CD14-positive monocyte (primary cell): Measurements from ENCODE around the gene NINJ1. TPM values are rescaled to one million over a fixed set of nuclear protein-coding genes. Genes with fewer than 3 reads are reported as not detected.

Source experiments
- DNase-seq, 3 donors: peaks; one replicate each; pipeline ENCODE4 v3.0.0-alpha.2; 2011 to 2022
- H2AFZ ChIP-seq: 2 replicates; pipeline ENCODE4 v1.6.0; 2012; ENCODE audit warnings: mild to moderate bottlenecking, low read depth, low read length, inconsistent platforms; ENCODE audit not compliant: insufficient read depth, poor library complexity, severe bottlenecking
- H3K27ac ChIP-seq, 2 donors: 1 replicate in 1 of 2; 2 replicates in 1 of 2; pipeline ENCODE4 v1.5.1; 2012 to 2013; ENCODE audit warnings: low read length in 2 of 2, control low read depth in 1 of 2, inconsistent platforms in 1 of 2, low read depth in 1 of 2, mild to moderate bottlenecking in 1 of 2
- H3K27me3 ChIP-seq, 2 donors: one replicate each; pipeline versions ENCODE4 v1.6.0 to v1.6.1; 2011 to 2013; ENCODE audit warnings: low read length in 2 of 2; ENCODE audit not compliant: control insufficient read depth in 2 of 2, insufficient read depth in 2 of 2
- H3K36me3 ChIP-seq, 2 donors: replicated peaks in 1 of 2; 1 replicate in 1 of 2; 2 replicates in 1 of 2; pipeline versions ENCODE4 v1.5.1 to v1.6.1; 2012 to 2013; ENCODE audit warnings: low read length in 2 of 2, control low read depth in 1 of 2, inconsistent platforms in 1 of 2, mild to moderate bottlenecking in 1 of 2; ENCODE audit not compliant: insufficient read depth in 2 of 2, control insufficient read depth in 1 of 2
- H3K4me1 ChIP-seq, 2 donors: 1 replicate in 1 of 2; 2 replicates in 1 of 2; pipeline versions ENCODE4 v1.5.1 to v1.6.1; 2012 to 2013; ENCODE audit warnings: low read length in 2 of 2, control low read depth in 1 of 2, inconsistent platforms in 1 of 2, mild to moderate bottlenecking in 1 of 2, moderate library complexity in 1 of 2; ENCODE audit not compliant: insufficient read depth in 2 of 2, control insufficient read depth in 1 of 2
- H3K4me2 ChIP-seq: replicated peaks from 2 replicates; pipeline ENCODE3; 2012; ENCODE audit warnings: low read length, moderate library complexity, mild to moderate bottlenecking; ENCODE audit not compliant: poor library complexity, severe bottlenecking; ENCODE audit errors: extremely low read depth
- H3K4me3 ChIP-seq, 3 experiments: fragments of 200-600 bp in 1 of 3; sonication (generic) in 1 of 3; replicated peaks in 1 of 3; 1 replicate in 2 of 3; 2 replicates in 1 of 3; pipeline ENCODE4 v1.5.1; 2011 to 2013; ENCODE audit warnings: low read length in 3 of 3, mild to moderate bottlenecking in 3 of 3, control low read depth in 2 of 3, low read depth in 2 of 3, inconsistent platforms in 1 of 3, moderate library complexity in 1 of 3
- H3K79me2 ChIP-seq: 2 replicates; pipeline ENCODE4 v1.6.0; 2012; ENCODE audit warnings: mild to moderate bottlenecking, control low read depth, inconsistent platforms, low read length, moderate library complexity; ENCODE audit not compliant: insufficient read depth
- H3K9ac ChIP-seq: 2 replicates; pipeline ENCODE4 v1.6.0; 2017; ENCODE audit warnings: low read length, mild to moderate bottlenecking; ENCODE audit not compliant: insufficient read depth, poor library complexity, severe bottlenecking
- H3K9me3 ChIP-seq, 2 donors: replicated peaks in 1 of 2; 1 replicate in 1 of 2; 2 replicates in 1 of 2; pipeline versions ENCODE4 v1.5.1 to v1.6.1; 2012 to 2013; ENCODE audit warnings: low read length in 2 of 2, control low read depth in 1 of 2; ENCODE audit not compliant: control insufficient read depth in 1 of 2, insufficient read depth in 1 of 2
- H4K20me1 ChIP-seq: 2 replicates; pipeline ENCODE4 v1.6.0; 2012; ENCODE audit warnings: mild to moderate bottlenecking, low read length, control low read depth, moderate library complexity; ENCODE audit not compliant: insufficient read depth
- H3K27ac Mint-ChIP-seq, 7 donors: one replicate each; pipeline ENCODE4 v1.8.0; 2020; ENCODE audit warnings: mild to moderate bottlenecking in 7 of 7, mixed read lengths in 7 of 7, moderate library complexity in 6 of 7, inconsistent platforms in 2 of 7
- H3K27me3 Mint-ChIP-seq, 3 donors: one replicate each; pipeline ENCODE4 v1.8.0; 2021 to 2022; ENCODE audit warnings: low read depth in 3 of 3, mild to moderate bottlenecking in 3 of 3, mixed read lengths in 3 of 3, moderate library complexity in 3 of 3, inconsistent platforms in 1 of 3
- H3K36me3 Mint-ChIP-seq, 2 donors: one replicate each; pipeline ENCODE4 v1.8.0; 2020; ENCODE audit warnings: mixed read lengths in 2 of 2, inconsistent platforms in 1 of 2, mild to moderate bottlenecking in 1 of 2
- H3K4me1 Mint-ChIP-seq: one replicate; pipeline ENCODE4 v1.8.0; 2020; ENCODE audit warnings: mild to moderate bottlenecking, mixed read lengths
- H3K4me3 Mint-ChIP-seq, 2 donors: one replicate each; pipeline ENCODE4 v1.8.0; 2020; ENCODE audit warnings: mild to moderate bottlenecking in 2 of 2, mixed read lengths in 2 of 2, moderate library complexity in 1 of 2
- H3K9me3 Mint-ChIP-seq, 7 donors: one replicate each; pipeline ENCODE4 v1.8.0; 2020 to 2022; ENCODE audit warnings: mixed read lengths in 7 of 7, mild to moderate bottlenecking in 6 of 7, moderate library complexity in 6 of 7, inconsistent platforms in 2 of 7
- whole genome bisulfite sequencing: methylation state at CpG from one replicate; pipeline ENCODE4 v1.1.5; 2013; ENCODE audit warnings: missing lambda C conversion rate; ENCODE audit not compliant: insufficient coverage; 5-methylcytosine and 5-hydroxymethylcytosine counted together
- intact Hi-C, 2 donors: fragments of 100-400 bp; cut with micrococcal nuclease; formaldehyde crosslinking; loops; one replicate each; pipeline versions ENCODE4 v1.15.0 to v1.15.1; 2023
- polyA plus RNA-seq, 3 donors: library from polyadenylated mRNA; depleted of rRNA in 1 of 3; unstranded in 2 of 3; stranded (reverse) in 1 of 3; fragments of 300-500 nt in 2 of 3; fragments of >200 nt in 1 of 3; fragmentation: Illumina TruSeq in 2 of 3; gene quantifications; 1 replicate in 2 of 3; 2 replicates in 1 of 3; pipeline ENCODE4 v1.2.3, GENCODE V29; 2012 to 2021
- TF ChIP-seq, protein P1 (sequence below): fragments of 200-600 bp; IDR thresholded peaks from one replicate; pipeline ENCODE4 v1.8.0; 2022; ENCODE audit warnings: antibody characterized with exemption, mild to moderate bottlenecking

The NINJ1 gene
- polyA plus RNA-seq, 3 donors = 290 to 610 (median 469) TPM

DNA sequence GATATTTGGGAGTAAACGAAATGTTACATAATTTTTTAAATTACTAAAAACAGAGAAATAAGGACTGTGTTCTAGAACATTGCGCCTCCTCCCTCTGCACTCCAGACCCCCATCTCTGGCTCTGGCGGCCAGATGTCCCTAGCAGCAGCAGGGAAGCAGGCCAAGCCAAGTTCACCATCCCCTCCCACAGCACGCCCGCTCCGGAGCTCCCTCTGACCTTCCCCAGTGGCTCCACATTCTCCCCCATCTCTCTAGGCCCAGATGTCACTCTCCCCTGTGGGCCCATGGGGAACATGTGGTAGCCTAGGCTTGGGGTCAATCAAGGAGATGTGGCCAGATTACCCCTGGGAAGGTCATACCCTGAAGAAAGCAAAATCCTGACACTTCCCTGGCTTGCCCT is 43.6 kb upstream of the NINJ1 start:
- Histone ChIP-seq H4K20me1 (no peaks in the 10 kb centered on the region), H3K4me1 (peaks cover 9 to 11% of the 10 kb centered on the region in 2 donors), H3K36me3 (no peaks in the 10 kb centered on the region), H3K9me3 (no peaks in the 10 kb centered on the region), H3K4me2 (no peak overlapping the region), H3K4me3 (no peak overlapping the region), H3K79me2 (no peaks in the 10 kb centered on the region), H3K9ac (no peak overlapping the region), H3K27ac (no peak overlapping the region), H3K27me3 (peaks cover 7 to 25% of the 10 kb centered on the region in 2 donors), H2AFZ (no peak overlapping the region)
- H3K4me3 Mint-ChIP-seq = no peak overlapping the region
- WGBS = 95% methylated on average over 2 of the region's 6 CpGs
- H3K9me3 Mint-ChIP-seq = peaks cover 0 to 2% (median 0%) of the 10 kb centered on the region in 7 donors
- no peaks in the 10 kb centered on the region for H3K36me3 Mint-ChIP-seq
- H3K27ac Mint-ChIP-seq = no peak overlapping the region
- TF ChIP-seq, protein P1, sequence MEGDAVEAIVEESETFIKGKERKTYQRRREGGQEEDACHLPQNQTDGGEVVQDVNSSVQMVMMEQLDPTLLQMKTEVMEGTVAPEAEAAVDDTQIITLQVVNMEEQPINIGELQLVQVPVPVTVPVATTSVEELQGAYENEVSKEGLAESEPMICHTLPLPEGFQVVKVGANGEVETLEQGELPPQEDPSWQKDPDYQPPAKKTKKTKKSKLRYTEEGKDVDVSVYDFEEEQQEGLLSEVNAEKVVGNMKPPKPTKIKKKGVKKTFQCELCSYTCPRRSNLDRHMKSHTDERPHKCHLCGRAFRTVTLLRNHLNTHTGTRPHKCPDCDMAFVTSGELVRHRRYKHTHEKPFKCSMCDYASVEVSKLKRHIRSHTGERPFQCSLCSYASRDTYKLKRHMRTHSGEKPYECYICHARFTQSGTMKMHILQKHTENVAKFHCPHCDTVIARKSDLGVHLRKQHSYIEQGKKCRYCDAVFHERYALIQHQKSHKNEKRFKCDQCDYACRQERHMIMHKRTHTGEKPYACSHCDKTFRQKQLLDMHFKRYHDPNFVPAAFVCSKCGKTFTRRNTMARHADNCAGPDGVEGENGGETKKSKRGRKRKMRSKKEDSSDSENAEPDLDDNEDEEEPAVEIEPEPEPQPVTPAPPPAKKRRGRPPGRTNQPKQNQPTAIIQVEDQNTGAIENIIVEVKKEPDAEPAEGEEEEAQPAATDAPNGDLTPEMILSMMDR = no peak
- intact Hi-C loops = no loop called here
- no peak for DNase-seq
- H3K27me3 Mint-ChIP-seq = peaks cover 25 to 58% (median 56%) of the 10 kb centered on the region in 3 donors
- H3K4me1 Mint-ChIP-seq = peaks cover 13% of the 10 kb centered on the region

DNA sequence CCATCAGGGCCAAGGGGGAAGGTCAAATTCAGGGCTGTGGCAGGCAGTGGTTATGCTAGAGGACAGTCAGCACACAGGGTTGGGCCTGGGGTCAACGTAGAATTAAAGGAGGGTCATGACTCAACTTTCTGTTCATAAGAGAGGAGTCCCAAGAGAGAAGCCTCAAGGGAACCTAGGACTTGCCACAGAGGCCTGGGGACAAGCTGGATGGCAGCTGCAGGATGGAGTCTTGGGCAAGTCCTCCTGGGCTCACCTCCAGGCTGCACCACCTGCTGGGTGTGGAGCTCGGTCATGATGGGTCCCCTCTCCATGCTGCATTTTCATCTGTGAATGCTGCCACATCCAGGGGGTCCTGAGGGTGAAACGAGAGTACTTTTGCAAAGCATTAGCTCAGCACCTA is 40.9 kb upstream of the NINJ1 start:
- Mint-ChIP-seq H3K9me3 (peaks cover 0 to 2% (median 0%) of the 10 kb centered on the region in 7 donors), H3K27me3 (peaks cover 7 to 42% (median 31%) of the 10 kb centered on the region in 3 donors), H3K4me3 (no peak overlapping the region), H3K4me1 (peaks cover 13% of the 10 kb centered on the region), H3K36me3 (no peaks in the 10 kb centered on the region), H3K27ac (no peak overlapping the region)
- Histone ChIP-seq H3K79me2 (no peaks in the 10 kb centered on the region), H3K36me3 (no peaks in the 10 kb centered on the region), H3K27ac (no peak overlapping the region), H3K27me3 (peaks cover 0 to 4% of the 10 kb centered on the region in 2 donors), H3K4me1 (peaks cover 9 to 11% of the 10 kb centered on the region in 2 donors), H4K20me1 (no peaks in the 10 kb centered on the region), H3K9me3 (no peaks in the 10 kb centered on the region), H2AFZ (no peak overlapping the region), H3K4me3 (no peak overlapping the region), H3K4me2 (no peak overlapping the region), H3K9ac (no peak overlapping the region)
- no peak for DNase-seq
- TF ChIP-seq, protein P1 = no peak
- intact Hi-C loops = no loop called here
- WGBS = 93% methylated on average over 3 of the region's 3 CpGs
